CD8-positive, alpha-beta memory T cell (primary cell): ENCODE data around the gene ATP5ME. TPM values are rescaled to one million over a fixed set of nuclear protein-coding genes. Genes with fewer than 3 reads are reported as not detected.

Experiments used
- CTCF ChIA-PET: fragments of 350-600 bp; sonication (Branson Sonifier 250); formaldehyde crosslinking; loops from one replicate; lab custom pipeline; 2021; ENCODE audit warnings: antibody characterized with exemption; lab: Charles Lee
- POLR2A ChIA-PET: fragments of 350-600 bp; sonication (Branson Sonifier 250); formaldehyde crosslinking; loops from one replicate; lab custom pipeline; 2021; ENCODE audit warnings: antibody characterized with exemption; lab: Charles Lee
- DNase-seq, 5 donors: peaks; one replicate each; pipeline versions ENCODE4 v3.0.0 to v3.0.0-alpha.2; 2020 to 2022; ENCODE audit warnings: mixed read lengths in 1 of 5
- H3K27ac ChIP-seq: one replicate; pipeline ENCODE4 v1.7.0; 2013; ENCODE audit warnings: low read depth, mild to moderate bottlenecking, low read length, moderate library complexity
- H3K27me3 ChIP-seq: 2 replicates; pipeline ENCODE4 v1.7.0; 2013; ENCODE audit warnings: low read length, mild to moderate bottlenecking; ENCODE audit not compliant: insufficient read depth, poor library complexity, severe bottlenecking
- H3K36me3 ChIP-seq: 2 replicates; pipeline ENCODE4 v1.7.0; 2013; ENCODE audit warnings: mild to moderate bottlenecking, low read length, moderate library complexity; ENCODE audit not compliant: insufficient read depth
- H3K4me1 ChIP-seq: 2 replicates; pipeline ENCODE4 v1.7.0; 2013; ENCODE audit warnings: mild to moderate bottlenecking, low read length, moderate library complexity; ENCODE audit not compliant: insufficient read depth
- H3K4me3 ChIP-seq: 2 replicates; pipeline ENCODE4 v1.7.0; 2013; ENCODE audit warnings: mild to moderate bottlenecking, low read length
- H3K9me3 ChIP-seq: 2 replicates; pipeline ENCODE4 v1.7.0; 2013; ENCODE audit warnings: mild to moderate bottlenecking, low read length
- H3K27ac Mint-ChIP-seq, 8 donors: one replicate each; pipeline ENCODE4 v1.8.0; 2020 to 2021; ENCODE audit warnings: mixed read lengths in 8 of 8, mild to moderate bottlenecking in 6 of 8, inconsistent platforms in 3 of 8, moderate library complexity in 3 of 8
- H3K27me3 Mint-ChIP-seq, 2 donors: one replicate each; pipeline ENCODE4 v1.8.0; 2020 to 2021; ENCODE audit warnings: mixed read lengths in 2 of 2, mild to moderate bottlenecking in 1 of 2, moderate library complexity in 1 of 2
- H3K36me3 Mint-ChIP-seq, 3 donors: one replicate each; pipeline ENCODE4 v1.8.0; 2020 to 2021; ENCODE audit warnings: mixed read lengths in 3 of 3, inconsistent platforms in 1 of 3, mild to moderate bottlenecking in 1 of 3
- H3K4me1 Mint-ChIP-seq, 3 donors: one replicate each; pipeline ENCODE4 v1.8.0; 2020 to 2021; ENCODE audit warnings: mixed read lengths in 3 of 3, inconsistent platforms in 1 of 3, mild to moderate bottlenecking in 1 of 3
- H3K4me3 Mint-ChIP-seq, 7 donors: one replicate each; pipeline ENCODE4 v1.8.0; 2020 to 2021; ENCODE audit warnings: mixed read lengths in 7 of 7, mild to moderate bottlenecking in 6 of 7, moderate library complexity in 4 of 7, inconsistent platforms in 2 of 7
- H3K9me3 Mint-ChIP-seq, 5 donors: one replicate each; pipeline ENCODE4 v1.8.0; 2020 to 2022; ENCODE audit warnings: mixed read lengths in 5 of 5, mild to moderate bottlenecking in 3 of 5, moderate library complexity in 2 of 5, inconsistent platforms in 1 of 5
- polyA plus RNA-seq: library from polyadenylated mRNA; unstranded; fragments of 300-500 nt; fragmentation: Illumina TruSeq; gene quantifications from one replicate; pipeline ENCODE4 v1.2.3, GENCODE V29; 2021
- total RNA-seq, 2 experiments: library from RNA; stranded (reverse); gene quantifications; one replicate each; pipeline ENCODE4 v1.2.3, GENCODE V29; 2021

ATP5ME gene
- total and polyA plus RNA-seq, 3 experiments from 2014 or later, result 284 to 441 (median 291) TPM

GRCh38 chr4:717601-718320 lies 43.7 kb upstream of the ATP5ME start:
- DNase-seq, result no peak
- H3K4me3 Mint-ChIP-seq, result no peak overlapping the region
- H3K36me3 ChIP-seq, result no peaks in the 10 kb centered on the region
- no peak overlapping the region for H3K4me3 ChIP-seq
- no peaks in the 10 kb centered on the region for H3K4me1 ChIP-seq
- peak overlapping the region in 4 of 8 donors; percentile 15 to 93 (median 60) for H3K27ac Mint-ChIP-seq
- H3K36me3 Mint-ChIP-seq, result peaks cover 0 to 21% (median 2%) of the 10 kb centered on the region in 3 donors
- ChIA-PET POLR2A (no interaction called here), CTCF (no interaction called here)
- H3K4me1 Mint-ChIP-seq, result peaks cover 11 to 35% (median 14%) of the 10 kb centered on the region in 3 donors
- no peaks in the 10 kb centered on the region for H3K9me3 ChIP-seq
- H3K9me3 Mint-ChIP-seq, result peaks cover 0 to 1% (median 0%) of the 10 kb centered on the region in 5 donors
- H3K27me3 ChIP-seq, result no peaks in the 10 kb centered on the region
- H3K27ac ChIP-seq, result no peak overlapping the region
- H3K27me3 Mint-ChIP-seq, result no peaks in the 10 kb centered on the region

DNA sequence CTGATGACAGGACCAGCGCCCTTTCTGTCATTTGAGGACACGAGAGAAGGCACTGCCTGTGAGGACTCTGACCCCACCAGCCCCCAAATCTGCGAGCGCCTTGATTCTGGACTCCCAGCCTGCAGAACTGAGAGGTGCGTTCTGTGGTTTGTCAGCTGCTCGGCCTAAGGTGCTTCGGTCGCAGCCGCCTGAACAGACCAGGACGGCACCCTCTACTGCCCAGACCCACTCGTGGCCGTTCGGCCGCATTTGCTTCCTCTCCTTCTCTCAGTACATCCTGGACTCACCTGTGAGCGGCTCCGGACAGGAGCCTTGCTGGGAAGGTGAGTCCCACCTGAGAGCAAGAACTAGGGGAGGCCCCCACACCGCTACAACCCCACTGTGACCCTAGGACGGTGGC lies 40.0 kb upstream of the ATP5ME start:
- no peaks in the 10 kb centered on the region for H3K27me3 Mint-ChIP-seq
- H3K4me3 ChIP-seq, result no peak overlapping the region
- no peak for DNase-seq
- H3K4me1 ChIP-seq, result no peaks in the 10 kb centered on the region
- CTCF ChIA-PET, result no interaction called here
- H3K4me1 Mint-ChIP-seq, result peaks cover 24 to 49% (median 39%) of the 10 kb centered on the region in 3 donors
- no peak overlapping the region for H3K4me3 Mint-ChIP-seq
- no peaks in the 10 kb centered on the region for H3K9me3 Mint-ChIP-seq
- H3K27ac ChIP-seq, result no peak overlapping the region
- no peaks in the 10 kb centered on the region for H3K27me3 ChIP-seq
- peaks cover 0 to 7% (median 0%) of the 10 kb centered on the region in 3 donors for H3K36me3 Mint-ChIP-seq
- no peaks in the 10 kb centered on the region for H3K36me3 ChIP-seq
- POLR2A ChIA-PET, result no interaction called here
- H3K27ac Mint-ChIP-seq, result peak overlapping the region in 1 of 8 donors; percentile 54
- no peaks in the 10 kb centered on the region for H3K9me3 ChIP-seq

- Mint-ChIP-seq H3K36me3 (peaks cover 0 to 7% (median 0%) of the 10 kb centered on the region in 3 donors), H3K4me3 (no peak overlapping the region), H3K9me3 (no peaks in the 10 kb centered on the region), H3K27me3 (no peaks in the 10 kb centered on the region), H3K4me1 (peaks cover 30 to 58% (median 45%) of the 10 kb centered on the region in 3 donors), H3K27ac (peak overlapping the region in 1 of 8 donors; percentile 43)
- no peak for DNase-seq
- CTCF ChIA-PET, result no interaction called here
- Histone ChIP-seq H3K27me3 (no peaks in the 10 kb centered on the region), H3K36me3 (no peaks in the 10 kb centered on the region), H3K4me3 (no peak overlapping the region), H3K27ac (no peak overlapping the region), H3K4me1 (no peaks in the 10 kb centered on the region), H3K9me3 (no peaks in the 10 kb centered on the region)
- POLR2A ChIA-PET, result no interaction called here
Observed at GRCh38 chr4:712916-713632, 39.0 kb upstream of the ATP5ME start.

GRCh38 chr4:712093-712492 lies 38.0 kb upstream of the ATP5ME start:
- Histone ChIP-seq H3K27ac (no peak overlapping the region), H3K27me3 (no peaks in the 10 kb centered on the region), H3K4me3 (no peak overlapping the region), H3K4me1 (peaks cover 2% of the 10 kb centered on the region), H3K36me3 (no peaks in the 10 kb centered on the region), H3K9me3 (no peaks in the 10 kb centered on the region)
- Mint-ChIP-seq H3K4me3 (no peak overlapping the region), H3K9me3 (no peaks in the 10 kb centered on the region), H3K36me3 (peaks cover 0 to 7% (median 0%) of the 10 kb centered on the region in 3 donors), H3K4me1 (peaks cover 27 to 53% (median 45%) of the 10 kb centered on the region in 3 donors), H3K27me3 (no peaks in the 10 kb centered on the region), H3K27ac (peak overlapping the region in 1 of 8 donors; percentile 32)
- POLR2A ChIA-PET, result no interaction called here
- DNase-seq, result no peak
- CTCF ChIA-PET, result no interaction called here

DNA sequence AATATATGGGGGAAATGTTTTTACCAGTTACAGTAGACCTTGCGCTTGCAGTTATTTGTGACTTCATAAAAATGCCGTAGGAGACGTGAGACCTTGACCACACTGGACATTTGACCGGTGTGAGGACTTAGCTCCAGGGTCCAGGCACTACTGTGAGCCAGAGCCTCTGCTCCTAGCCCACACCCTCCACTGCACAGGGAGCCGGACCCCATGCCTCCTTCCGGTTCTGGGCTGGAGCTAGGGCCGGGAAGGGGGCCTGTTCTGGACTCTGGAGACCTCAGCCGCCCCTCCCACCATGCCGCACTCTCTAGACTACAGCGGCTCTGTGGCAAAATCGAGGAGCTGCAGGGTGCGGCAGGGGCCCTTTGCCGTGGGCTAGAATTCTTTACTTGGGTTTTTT lies 36.8 kb upstream of the ATP5ME start:
- Histone ChIP-seq H3K27ac (no peak overlapping the region), H3K36me3 (no peaks in the 10 kb centered on the region), H3K9me3 (no peaks in the 10 kb centered on the region), H3K4me1 (peaks cover 6% of the 10 kb centered on the region), H3K27me3 (no peaks in the 10 kb centered on the region), H3K4me3 (no peak overlapping the region)
- H3K27me3 Mint-ChIP-seq, result no peaks in the 10 kb centered on the region
- no peak for DNase-seq
- ChIA-PET CTCF (no interaction called here), POLR2A (no interaction called here)
- H3K4me3 Mint-ChIP-seq, result peak overlapping the region in 1 of 7 donors; percentile 27
- no peaks in the 10 kb centered on the region for H3K9me3 Mint-ChIP-seq
- H3K27ac Mint-ChIP-seq, result peak overlapping the region in 2 of 8 donors; percentile 53 to 64
- peaks cover 0 to 6% (median 0%) of the 10 kb centered on the region in 3 donors for H3K36me3 Mint-ChIP-seq
- peaks cover 27 to 55% (median 40%) of the 10 kb centered on the region in 3 donors for H3K4me1 Mint-ChIP-seq

DNA sequence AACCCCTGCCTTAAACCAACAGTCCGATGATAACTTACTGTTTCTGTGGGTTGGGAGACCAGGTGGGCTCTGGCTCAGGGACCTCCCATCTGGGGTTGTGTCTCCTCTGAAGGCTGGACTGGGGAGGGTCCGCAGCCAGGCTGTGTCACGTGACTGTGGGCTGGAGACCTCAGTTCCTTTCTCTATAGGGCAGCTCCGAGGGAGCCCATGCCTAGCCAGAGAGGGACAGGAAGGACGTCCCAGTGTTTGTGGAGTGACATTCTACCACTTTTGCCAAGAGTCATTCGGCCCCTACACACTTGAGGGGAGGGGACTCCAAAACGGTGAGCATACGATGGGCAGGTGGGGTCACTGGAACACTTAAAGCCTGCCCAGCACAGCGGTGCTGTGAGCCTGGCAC lies 36.0 kb upstream of the ATP5ME start:
- peaks cover 25 to 55% (median 37%) of the 10 kb centered on the region in 3 donors for H3K4me1 Mint-ChIP-seq
- H3K36me3 Mint-ChIP-seq, result peaks cover 0 to 9% (median 0%) of the 10 kb centered on the region in 3 donors
- ChIA-PET CTCF (no interaction called here), POLR2A (no interaction called here)
- H3K9me3 ChIP-seq, result no peaks in the 10 kb centered on the region
- H3K4me1 ChIP-seq, result peaks cover 9% of the 10 kb centered on the region
- H3K27ac Mint-ChIP-seq, result peak overlapping the region in 4 of 8 donors; percentile 11 to 64 (median 39)
- H3K4me3 Mint-ChIP-seq, result peak overlapping the region in 2 of 7 donors; percentile 35 to 68
- H3K4me3 ChIP-seq, result no peak overlapping the region
- H3K9me3 Mint-ChIP-seq, result no peaks in the 10 kb centered on the region
- no peaks in the 10 kb centered on the region for H3K36me3 ChIP-seq
- H3K27me3 ChIP-seq, result no peaks in the 10 kb centered on the region
- H3K27ac ChIP-seq, result no peak overlapping the region
- no peaks in the 10 kb centered on the region for H3K27me3 Mint-ChIP-seq
- DNase-seq, result no peak

DNA sequence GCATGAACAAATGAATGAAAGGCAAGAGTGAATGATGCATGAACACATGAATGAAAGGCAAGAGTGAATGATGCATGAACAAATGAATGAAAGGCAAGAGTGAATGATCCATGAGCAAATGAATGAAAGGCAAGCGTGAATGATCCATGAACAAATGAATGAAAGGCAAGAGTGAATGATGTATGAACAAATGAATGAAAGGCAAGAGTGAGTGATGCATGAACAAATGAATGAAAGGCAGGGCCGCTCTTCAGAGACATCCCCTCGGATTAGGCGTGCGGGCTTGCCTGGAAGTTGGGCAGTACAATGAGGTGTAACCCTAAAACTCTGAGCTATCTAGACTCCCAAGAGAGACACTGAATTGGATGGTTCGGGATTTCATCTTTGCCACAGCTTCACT lies 35.3 kb upstream of the ATP5ME start:
- DNase-seq, result no peak

DNA sequence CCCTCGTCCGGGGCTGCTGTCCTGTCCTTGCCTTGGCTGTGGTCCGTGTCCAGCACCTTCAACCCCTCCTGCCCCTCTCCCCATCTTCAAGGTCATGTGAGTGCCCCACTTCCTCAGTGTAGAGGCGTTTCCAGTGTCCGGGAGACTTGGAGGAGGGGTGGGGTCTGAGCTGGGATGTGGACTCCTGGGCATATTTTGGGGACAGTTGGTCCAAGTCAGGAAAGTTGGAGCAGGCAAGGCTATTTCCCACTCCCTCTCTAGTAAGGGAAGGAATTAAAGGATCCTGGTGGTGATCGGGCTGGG lies 34.5 kb upstream of the ATP5ME start:
- Histone ChIP-seq H3K9me3 (no peaks in the 10 kb centered on the region), H3K27me3 (no peaks in the 10 kb centered on the region), H3K27ac (no peak overlapping the region), H3K36me3 (no peaks in the 10 kb centered on the region), H3K4me1 (peaks cover 13% of the 10 kb centered on the region), H3K4me3 (no peak overlapping the region)
- H3K27ac Mint-ChIP-seq, result peak overlapping the region in 4 of 8 donors; percentile 8 to 89 (median 50)
- peaks cover 0 to 5% (median 0%) of the 10 kb centered on the region in 3 donors for H3K36me3 Mint-ChIP-seq
- ChIA-PET CTCF (no interaction called here), POLR2A (no interaction called here)
- DNase-seq, result no peak
- H3K4me3 Mint-ChIP-seq, result peak overlapping the region in 6 of 7 donors; percentile 1 to 72 (median 20)
- H3K27me3 Mint-ChIP-seq, result no peaks in the 10 kb centered on the region
- peaks cover 21 to 47% (median 36%) of the 10 kb centered on the region in 3 donors for H3K4me1 Mint-ChIP-seq
- H3K9me3 Mint-ChIP-seq, result no peaks in the 10 kb centered on the region

More for the DNA sequence above, 35.3 kb upstream of the ATP5ME start:
- ChIA-PET CTCF (no interaction called here), POLR2A (no interaction called here)
- peaks cover 0 to 6% (median 0%) of the 10 kb centered on the region in 3 donors for H3K36me3 Mint-ChIP-seq
- H3K4me3 Mint-ChIP-seq, result peak overlapping the region in 2 of 7 donors; percentile 35 to 68
- Histone ChIP-seq H3K27ac (no peak overlapping the region), H3K27me3 (no peaks in the 10 kb centered on the region), H3K9me3 (no peaks in the 10 kb centered on the region), H3K36me3 (no peaks in the 10 kb centered on the region), H3K4me3 (no peak overlapping the region), H3K4me1 (peaks cover 13% of the 10 kb centered on the region)
- no peaks in the 10 kb centered on the region for H3K27me3 Mint-ChIP-seq
- peak overlapping the region in 2 of 8 donors; percentile 43 to 74 for H3K27ac Mint-ChIP-seq
- peaks cover 22 to 49% (median 36%) of the 10 kb centered on the region in 3 donors for H3K4me1 Mint-ChIP-seq
- H3K9me3 Mint-ChIP-seq, result no peaks in the 10 kb centered on the region
